A549 (cell line): Measurements from ENCODE around the gene QKI. TPM values are rescaled to one million over a fixed set of nuclear protein-coding genes. Genes with fewer than 3 reads are reported as not detected.

ENCODE experiments used
- ATAC-seq, 2 experiments: fragments of 200-7000 bp in 1 of 2; fragments of >200 bp in 1 of 2; cut with Nextera tagmentation in 1 of 2; cut with Tn5 transposase in 1 of 2; 3 replicates each; pipeline versions ENCODE4 v1.8.0 to v1.9.1; 2018 to 2020; ENCODE audit warnings: mild to moderate bottlenecking in 1 of 2, moderate library complexity in 1 of 2
- CTCF ChIA-PET: fragments of 300-600 bp; sonication (Branson Sonifier 250); formaldehyde crosslinking; extraction: SDS; loops from one replicate; lab custom pipeline; 2021; ENCODE audit warnings: antibody characterized with exemption, inconsistent platforms; lab: Yijun Ruan, JAX
- POLR2A ChIA-PET: fragments of 350-600 bp; formaldehyde crosslinking; extraction: SDS; loops from one replicate; lab custom pipeline; 2021; ENCODE audit warnings: antibody characterized with exemption, inconsistent platforms; lab: Yijun Ruan, JAX
- DNase-seq, 2 experiments: peaks; one replicate each; pipeline versions ENCODE4 v3.0.0 to v3.0.0-alpha.2; 2011 to 2016; ENCODE audit warnings: low read depth in 1 of 2, low spot score in 1 of 2
- FAIRE-seq: peaks from 2 replicates; lab custom pipeline; 2011; peaks lifted over from hg19 to GRCh38; lab: Jason Lieb, UNC
- H3K27ac ChIP-seq, 2 experiments: fragments of >200 bp; sonication (Bioruptor Twin); formaldehyde crosslinking; 3 replicates each; pipeline ENCODE4 v1.5.1; 2016 to 2017
- H3K4me1 ChIP-seq: fragments of >200 bp; sonication (Bioruptor Twin); formaldehyde crosslinking; 3 replicates; pipeline ENCODE4 v1.6.1; 2016
- H3K4me2 ChIP-seq: fragments of >200 bp; sonication (Bioruptor Twin); formaldehyde crosslinking; 3 replicates; pipeline ENCODE4 v1.6.1; 2016
- H3K4me3 ChIP-seq: fragments of >200 bp; sonication (Bioruptor Twin); formaldehyde crosslinking; 3 replicates; pipeline ENCODE4 v1.5.1; 2016
- H3K9me3 ChIP-seq: fragments of >200 bp; sonication (Bioruptor Twin); formaldehyde crosslinking; 3 replicates; pipeline ENCODE4 v1.6.1; 2016
- ATOH8 ChIP-seq: fragments of 250-450 bp; sonication (Bioruptor Pico); IDR thresholded peaks from 2 replicates; pipeline ENCODE4 v1.5.0; 2020; ENCODE audit warnings: low read depth, mild to moderate bottlenecking, moderate library complexity
- CBX8 ChIP-seq: fragments of 200-600 bp; sonication (generic); IDR thresholded peaks from 2 replicates; pipeline ENCODE4 v1.6.1; 2016
- CEBPB ChIP-seq, 2 experiments: fragments of >200 bp in 1 of 2; sonication (Bioruptor Twin) in 1 of 2; formaldehyde crosslinking in 1 of 2; IDR thresholded peaks; 2 replicates each; pipeline ENCODE4 v1.6.1; 2012 to 2016
- EHMT2 ChIP-seq: fragments of 200-600 bp; sonication (generic); IDR thresholded peaks from 2 replicates; pipeline ENCODE4 v1.6.1; 2016; ENCODE audit warnings: antibody characterized with exemption, low read depth, mild to moderate bottlenecking, moderate library complexity
- ELK1 ChIP-seq: fragments of 150-350 bp; IDR thresholded peaks from 2 replicates; pipeline ENCODE4 v1.6.1; 2014; ENCODE audit warnings: low read depth, mild to moderate bottlenecking, low read length
- FOSL2 ChIP-seq, 2 experiments: fragments of 450-650 bp in 1 of 2; fragments of >200 bp in 1 of 2; sonication (Bioruptor Twin) in 1 of 2; formaldehyde crosslinking; IDR thresholded peaks; 2 replicates each; pipeline versions ENCODE4 v1.5.0 to v1.6.1; 2016 to 2020; ENCODE audit warnings: mild to moderate bottlenecking in 1 of 2, moderate library complexity in 1 of 2
- FOXS1 ChIP-seq: fragments of 250-450 bp; sonication (Bioruptor Pico); IDR thresholded peaks from 2 replicates; pipeline ENCODE4 v1.5.0; 2020; ENCODE audit warnings: mild to moderate bottlenecking, moderate library complexity
- HOXB13 ChIP-seq: fragments of 250-450 bp; sonication (Bioruptor Pico); IDR thresholded peaks from 2 replicates; pipeline ENCODE4 v1.5.0; 2020; ENCODE audit warnings: low read depth, mild to moderate bottlenecking, moderate library complexity
- KDM5A ChIP-seq: fragments of 200-600 bp; sonication (generic); IDR thresholded peaks from 2 replicates; pipeline ENCODE4 v1.6.1; 2016; ENCODE audit warnings: antibody characterized with exemption, mild to moderate bottlenecking
- MAFK ChIP-seq: fragments of 450-650 bp; IDR thresholded peaks from 2 replicates; pipeline ENCODE4 v1.6.1; 2014; ENCODE audit not compliant: partially characterized antibody
- NPAS2 ChIP-seq: fragments of 250-450 bp; sonication (Bioruptor Pico); IDR thresholded peaks from 2 replicates; pipeline ENCODE4 v1.8.0; 2022; ENCODE audit warnings: mild to moderate bottlenecking, moderate library complexity, borderline replicate concordance
- POLR2AphosphoS2 ChIP-seq: conservative IDR thresholded peaks from 2 replicates; pipeline ENCODE4 v1.6.1; 2012; ENCODE audit warnings: low read length, improper control_type of control experiment, inconsistent platforms
- RFX5 ChIP-seq: fragments of 450-650 bp; IDR thresholded peaks from 2 replicates; pipeline ENCODE4 v1.7.1; 2014; ENCODE audit warnings: antibody characterized with exemption, mild to moderate bottlenecking, moderate library complexity
- RNF2 ChIP-seq: fragments of 200-600 bp; sonication (generic); IDR thresholded peaks from 2 replicates; pipeline ENCODE4 v1.6.1; 2016; ENCODE audit warnings: low read depth, mild to moderate bottlenecking, antibody characterized with exemption, moderate library complexity, borderline replicate concordance
- SMC3 ChIP-seq: fragments of >200 bp; sonication (Bioruptor Twin); formaldehyde crosslinking; IDR thresholded peaks from 3 replicates; pipeline ENCODE4 v1.6.1; 2018; ENCODE audit warnings: inconsistent platforms
- TP53 ChIP-seq: fragments of 250-450 bp; sonication (Bioruptor Pico); IDR thresholded peaks from 2 replicates; pipeline ENCODE4 v1.5.0; 2021; ENCODE audit warnings: mild to moderate bottlenecking, moderate library complexity
- WGBS: methylation state at CpG from one replicate; pipeline ENCODE4 v1.1.6; 2017; ENCODE audit errors: missing lambda C conversion rate; 5-methylcytosine and 5-hydroxymethylcytosine counted together
- polyA plus RNA-seq, 4 experiments: library from polyadenylated mRNA; depleted of rRNA in 3 of 4; stranded (reverse); fragments of >200 nt; fragmentation: RNase III in 1 of 4; extraction: RNeasy Plus Mini Kit Qiagen cat#74134 plus additional on column Dnase treatment in 1 of 4; gene quantifications; 2 replicates in 3 of 4; 3 replicates in 1 of 4; pipeline ENCODE4 v1.2.3, GENCODE V29; 2011 to 2017
- TF ChIP-seq, protein P1 (sequence below): IDR thresholded peaks from 2 replicates; pipeline ENCODE4 v1.6.1; 2012; ENCODE audit warnings: low read depth, borderline replicate concordance

Gene QKI
- polyA plus RNA-seq, 2 of the 4 experiments (the other 2 are of a cell fraction) = 71.9 to 98.2 TPM

GRCh38 chr6:163531122-163531521 lies 116.6 kb downstream of the QKI start:
- H3K4me3 ChIP-seq = no peak overlapping the region
- CTCF ChIA-PET = no interaction called here
- POLR2A ChIA-PET = no interaction called here
- ATAC-seq (no peak), FAIRE-seq (no peak), DNase-seq (no peak)
- H3K9me3 ChIP-seq = no peaks in the 10 kb centered on the region
- TF ChIP-seq RFX5 = no peak
- TF ChIP-seq KDM5A = no peak
- H3K4me2 ChIP-seq = peak overlapping the region; percentile 71; the same call in 2 of the 3 replicates
- WGBS = 69% methylated on average over 2 of the region's 2 CpGs
- peak overlapping the region; percentile 66 to 75; a peak in 4 of 6 replicates for H3K27ac ChIP-seq
- peaks cover 85% of the 10 kb centered on the region for H3K4me1 ChIP-seq

DNA sequence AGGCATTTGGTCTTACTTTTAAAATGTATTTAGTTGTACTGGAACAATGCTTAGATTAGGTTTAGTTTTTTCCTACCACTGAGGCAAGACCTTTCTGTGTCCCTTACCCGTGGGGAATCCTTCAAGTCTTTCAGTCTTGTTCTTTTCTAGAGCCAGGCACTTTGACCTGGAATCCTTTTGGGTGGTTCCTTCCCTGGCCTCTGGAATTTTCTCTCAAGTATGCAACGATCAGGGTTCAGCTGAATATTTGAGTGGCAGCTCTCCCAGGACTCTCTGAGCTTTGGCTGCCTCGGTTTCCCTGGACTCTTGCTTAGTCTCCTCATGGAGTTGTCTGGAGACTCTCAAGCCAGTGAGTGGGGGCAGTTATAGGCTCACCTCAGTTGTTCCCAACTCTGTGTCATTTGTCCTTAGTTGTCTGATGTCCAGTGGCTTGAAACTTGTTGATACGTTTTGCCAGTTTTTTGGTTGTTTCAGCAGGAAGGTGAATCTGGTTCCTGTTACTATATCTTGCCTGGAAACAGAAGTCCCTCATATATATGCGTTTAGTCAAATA lies 118.1 kb downstream of the QKI start:
- 55% methylated on average over 5 of the region's 5 CpGs for WGBS
- POLR2A ChIA-PET = no interaction called here
- ATAC-seq = no peak
- Histone ChIP-seq H3K4me1 (peaks cover 82% of the 10 kb centered on the region), H3K4me2 (peak overlapping the region; percentile 70), H3K9me3 (no peaks in the 10 kb centered on the region), H3K27ac (peak overlapping the region; percentile 75 to 80), H3K4me3 (no peak overlapping the region)
- no peak for TF ChIP-seq EHMT2
- FAIRE-seq = no peak
- DNase-seq = no peak
- CTCF ChIA-PET = no interaction called here

DNA sequence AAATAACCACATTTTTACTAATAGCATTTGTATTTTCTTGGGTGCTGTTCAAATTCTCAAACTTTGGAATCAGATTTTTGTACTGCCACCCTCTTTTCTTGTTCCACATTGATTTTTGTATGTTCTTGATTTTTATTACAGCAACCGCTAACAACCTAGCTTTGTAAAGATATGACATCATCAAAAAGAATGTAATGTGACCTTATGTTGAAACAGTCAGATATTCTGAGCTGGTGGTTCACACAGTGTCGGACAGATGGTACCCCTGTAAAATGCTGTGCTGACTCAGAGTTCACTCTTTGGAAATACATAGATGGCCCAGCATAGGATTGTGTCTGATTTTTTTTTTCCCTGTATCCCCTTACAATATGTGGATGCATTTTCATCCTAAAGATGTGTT lies 118.9 kb downstream of the QKI start:
- no peak for TF ChIP-seq FOSL2 (IDR thresholded peaks at IDR 0.05)
- peak; percentile 73 for TF ChIP-seq FOSL2 (CRISPR knock-in tag; IDR thresholded peaks at IDR 0.05)
- no peak for TF ChIP-seq POLR2AphosphoS2
- peak in 1 of 2 experiments; percentile 60; a peak in 2 of 4 replicates for TF ChIP-seq CEBPB (IDR thresholded peaks at IDR 0.05)
- peak; percentile 51 for TF ChIP-seq MAFK
- no peak for TF ChIP-seq CBX8
- Histone ChIP-seq H3K4me1 (peaks cover 75% of the 10 kb centered on the region), H3K4me3 (no peak overlapping the region), H3K27ac (peak overlapping the region; percentile 41 to 75; a peak in 4 of 6 replicates), H3K4me2 (peak overlapping the region; percentile 70), H3K9me3 (no peaks in the 10 kb centered on the region)
- POLR2A ChIA-PET = no interaction called here
- DNase-seq (peak; percentile 35 to 68), ATAC-seq (peak; percentile 81 to 84), FAIRE-seq (peak; percentile 78)
- 8% methylated on average over 2 of the region's 2 CpGs for WGBS
- CTCF ChIA-PET = interaction anchor here (0.8 kb wide), 1 partner anchor 17 kb away, joined by 3 read pairs; no protein-coding TSS in a partner anchor

DNA sequence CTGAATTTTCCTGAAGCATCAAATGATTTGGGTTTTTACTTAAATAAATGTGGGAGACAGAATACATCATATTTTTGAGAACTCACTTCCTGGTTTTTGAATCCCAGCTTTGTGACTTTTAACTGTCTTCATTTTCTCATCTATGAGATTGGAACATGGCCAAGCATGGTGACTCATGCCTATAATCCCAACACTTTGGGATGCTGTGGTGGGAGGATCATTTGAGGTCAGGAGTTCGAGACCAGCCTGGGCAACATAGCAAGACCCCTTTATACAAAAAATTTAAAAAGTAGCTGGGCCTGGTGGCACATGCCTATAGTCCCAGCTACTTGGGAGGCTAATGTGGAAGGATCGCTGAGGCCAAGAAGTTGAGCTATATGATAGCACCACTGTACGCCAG lies 122.3 kb downstream of the QKI start:
- WGBS = 87% methylated on average over 3 of the region's 3 CpGs
- ChIA-PET CTCF (no interaction called here), POLR2A (no interaction called here)
- H3K4me2 ChIP-seq = no peak overlapping the region
- peak overlapping the region; percentile 11 to 32; a peak in 2 of 6 replicates for H3K27ac ChIP-seq
- no peak for FAIRE-seq
- H3K4me1 ChIP-seq = peaks cover 51% of the 10 kb centered on the region
- no peaks in the 10 kb centered on the region for H3K9me3 ChIP-seq
- H3K4me3 ChIP-seq = no peak overlapping the region
- TF ChIP-seq RNF2 = no peak
- TF ChIP-seq RFX5 = no peak
- TF ChIP-seq FOXS1 (CRISPR knock-in tag) = no peak
- no peak for TF ChIP-seq NPAS2 (CRISPR knock-in tag)
- TF ChIP-seq FOSL2 (IDR thresholded peaks at IDR 0.05) = no peak
- peak; percentile 71; the same call in 1 of the 2 replicates for TF ChIP-seq FOSL2 (CRISPR knock-in tag; IDR thresholded peaks at IDR 0.05)
- ATAC-seq = no peak
- DNase-seq = peak in 1 of 2 experiments; percentile 49

DNA sequence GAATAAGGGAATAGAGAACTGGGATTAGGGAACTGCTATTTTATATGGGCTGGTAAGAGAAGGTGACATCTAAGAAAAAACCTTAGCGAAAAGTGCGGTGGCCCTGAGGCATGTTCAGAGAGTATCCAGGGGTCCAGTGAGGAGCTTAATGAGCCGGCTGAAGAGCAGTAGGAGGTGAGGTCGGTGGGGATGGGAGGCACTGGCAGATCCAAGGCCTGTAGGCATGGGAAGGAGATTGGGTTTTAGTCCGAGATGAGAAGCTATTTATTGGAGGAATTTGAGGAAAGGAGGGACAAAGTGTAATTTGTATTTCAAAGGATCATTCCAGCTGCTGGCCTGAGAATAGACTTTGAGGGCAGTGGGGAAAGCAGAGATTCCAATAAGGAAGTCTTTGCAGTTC lies 123.8 kb downstream of the QKI start:
- H3K9me3 ChIP-seq = no peaks in the 10 kb centered on the region
- peaks cover 35% of the 10 kb centered on the region for H3K4me1 ChIP-seq
- H3K27ac ChIP-seq = no peak overlapping the region; a peak in 1 of 6 replicates
- no peak for ATAC-seq
- H3K4me2 ChIP-seq = no peak overlapping the region
- CTCF ChIA-PET = no interaction called here
- no peak for FAIRE-seq
- WGBS = 83% methylated on average over 5 of the region's 5 CpGs
- POLR2A ChIA-PET = no interaction called here
- TF ChIP-seq, protein P1, sequence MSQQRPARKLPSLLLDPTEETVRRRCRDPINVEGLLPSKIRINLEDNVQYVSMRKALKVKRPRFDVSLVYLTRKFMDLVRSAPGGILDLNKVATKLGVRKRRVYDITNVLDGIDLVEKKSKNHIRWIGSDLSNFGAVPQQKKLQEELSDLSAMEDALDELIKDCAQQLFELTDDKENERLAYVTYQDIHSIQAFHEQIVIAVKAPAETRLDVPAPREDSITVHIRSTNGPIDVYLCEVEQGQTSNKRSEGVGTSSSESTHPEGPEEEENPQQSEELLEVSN = no peak
- TF ChIP-seq ATOH8 (CRISPR knock-in tag) (no peak), HOXB13 (CRISPR knock-in tag) (no peak), ELK1 (no peak), SMC3 (no peak), TP53 (CRISPR knock-in tag) (no peak), EHMT2 (no peak)
- no peak for DNase-seq
- no peak overlapping the region for H3K4me3 ChIP-seq
